HL-60 (cell line): Measurements from ENCODE around the gene ANO10.
"Not testable (repeated sequence)": the region's sequence is repeated elsewhere in the genome, so short reads cannot be mapped to it uniquely, and the experiment has no call there.

Experiments used
- DNase-seq, 2 experiments: peaks; one replicate each; pipeline ENCODE4 v3.0.0-alpha.2; 2010 to 2020; ENCODE audit warnings: low read depth in 1 of 2, low spot score in 1 of 2
- H3K27ac ChIP-seq: fragments of 250-450 bp; sonication (Bioruptor Pico); replicated peaks from 2 replicates; pipeline ENCODE4 v1.5.1; 2020; ENCODE audit warnings: mild to moderate bottlenecking, moderate library complexity
- H3K27me3 ChIP-seq: fragments of 250-450 bp; sonication (Bioruptor Pico); 2 replicates; pipeline ENCODE4 v1.5.1; 2021; ENCODE audit warnings: mild to moderate bottlenecking, moderate library complexity; ENCODE audit not compliant: insufficient read depth, poor library complexity, severe bottlenecking
- H3K4me3 ChIP-seq: replicated peaks from 2 replicates; pipeline ENCODE4 v1.5.1; 2011; ENCODE audit warnings: mild to moderate bottlenecking, control low read depth, low read length; ENCODE audit not compliant: insufficient read depth
- CTCF ChIP-seq: IDR thresholded peaks from one replicate; pipeline ENCODE4 v1.5.1; 2011; ENCODE audit warnings: low read length, control low read depth, inconsistent platforms; ENCODE audit not compliant: insufficient read depth
- GABPA ChIP-seq: IDR thresholded peaks from 2 replicates; pipeline ENCODE4 v1.6.1; 2012; ENCODE audit warnings: low read depth
- POLR2AphosphoS5 ChIP-seq: IDR thresholded peaks from 2 replicates; pipeline ENCODE4 v1.6.1; 2012; ENCODE audit warnings: low read depth
- SPI1 ChIP-seq: IDR thresholded peaks from 2 replicates; pipeline ENCODE4 v1.6.1; 2012; ENCODE audit warnings: low read depth, mild to moderate bottlenecking, borderline replicate concordance
- TF ChIP-seq, protein P1 (sequence below): IDR thresholded peaks from 2 replicates; pipeline ENCODE4 v1.6.1; 2012; ENCODE audit warnings: low read depth; ENCODE audit not compliant: insufficient replicate concordance

ANO10 gene

DNA sequence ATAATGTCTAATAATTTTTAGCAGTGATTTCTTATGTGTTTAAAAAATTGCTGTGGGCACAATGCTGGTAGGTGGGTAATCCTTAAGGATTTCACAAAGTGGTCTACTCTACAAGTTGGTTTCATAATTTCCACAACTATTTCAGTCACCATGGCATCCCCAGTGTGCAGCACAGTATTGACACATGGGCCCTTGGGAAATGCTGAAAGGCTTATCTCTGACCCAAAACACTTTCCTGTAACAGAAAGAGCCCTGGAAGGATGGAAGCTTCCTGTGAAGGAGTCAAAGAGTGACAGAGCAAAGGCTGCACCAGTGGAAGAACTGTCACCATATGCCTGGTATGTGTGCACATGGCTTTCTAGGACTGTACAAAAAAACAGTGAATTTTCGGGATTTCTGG, 153.7 kb downstream of the ANO10 start:
- Histone ChIP-seq H3K27me3 (peaks cover 2% of the 10 kb centered on the region), H3K27ac (no peak overlapping the region), H3K4me3 (no peak overlapping the region)
- DNase-seq, result no peak
- TF ChIP-seq GABPA, result no peak

- Histone ChIP-seq H3K27ac (no peak overlapping the region), H3K4me3 (no peak overlapping the region), H3K27me3 (no peaks in the 10 kb centered on the region)
- TF ChIP-seq POLR2AphosphoS5 (no peak), CTCF (no peak), GABPA (no peak), SPI1 (no peak)
- TF ChIP-seq, protein P1, sequence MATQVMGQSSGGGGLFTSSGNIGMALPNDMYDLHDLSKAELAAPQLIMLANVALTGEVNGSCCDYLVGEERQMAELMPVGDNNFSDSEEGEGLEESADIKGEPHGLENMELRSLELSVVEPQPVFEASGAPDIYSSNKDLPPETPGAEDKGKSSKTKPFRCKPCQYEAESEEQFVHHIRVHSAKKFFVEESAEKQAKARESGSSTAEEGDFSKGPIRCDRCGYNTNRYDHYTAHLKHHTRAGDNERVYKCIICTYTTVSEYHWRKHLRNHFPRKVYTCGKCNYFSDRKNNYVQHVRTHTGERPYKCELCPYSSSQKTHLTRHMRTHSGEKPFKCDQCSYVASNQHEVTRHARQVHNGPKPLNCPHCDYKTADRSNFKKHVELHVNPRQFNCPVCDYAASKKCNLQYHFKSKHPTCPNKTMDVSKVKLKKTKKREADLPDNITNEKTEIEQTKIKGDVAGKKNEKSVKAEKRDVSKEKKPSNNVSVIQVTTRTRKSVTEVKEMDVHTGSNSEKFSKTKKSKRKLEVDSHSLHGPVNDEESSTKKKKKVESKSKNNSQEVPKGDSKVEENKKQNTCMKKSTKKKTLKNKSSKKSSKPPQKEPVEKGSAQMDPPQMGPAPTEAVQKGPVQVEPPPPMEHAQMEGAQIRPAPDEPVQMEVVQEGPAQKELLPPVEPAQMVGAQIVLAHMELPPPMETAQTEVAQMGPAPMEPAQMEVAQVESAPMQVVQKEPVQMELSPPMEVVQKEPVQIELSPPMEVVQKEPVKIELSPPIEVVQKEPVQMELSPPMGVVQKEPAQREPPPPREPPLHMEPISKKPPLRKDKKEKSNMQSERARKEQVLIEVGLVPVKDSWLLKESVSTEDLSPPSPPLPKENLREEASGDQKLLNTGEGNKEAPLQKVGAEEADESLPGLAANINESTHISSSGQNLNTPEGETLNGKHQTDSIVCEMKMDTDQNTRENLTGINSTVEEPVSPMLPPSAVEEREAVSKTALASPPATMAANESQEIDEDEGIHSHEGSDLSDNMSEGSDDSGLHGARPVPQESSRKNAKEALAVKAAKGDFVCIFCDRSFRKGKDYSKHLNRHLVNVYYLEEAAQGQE, result no peak
- no peak for DNase-seq
Observed at GRCh38 chr3:43465109-43465508, 156.7 kb downstream of the ANO10 start.

- not testable (repeated sequence) for H3K4me3 ChIP-seq, H3K27me3 ChIP-seq, H3K27ac ChIP-seq, DNase-seq
Observed at GRCh38 chr3:43462566-43462965, 159.2 kb downstream of the ANO10 start.

DNA sequence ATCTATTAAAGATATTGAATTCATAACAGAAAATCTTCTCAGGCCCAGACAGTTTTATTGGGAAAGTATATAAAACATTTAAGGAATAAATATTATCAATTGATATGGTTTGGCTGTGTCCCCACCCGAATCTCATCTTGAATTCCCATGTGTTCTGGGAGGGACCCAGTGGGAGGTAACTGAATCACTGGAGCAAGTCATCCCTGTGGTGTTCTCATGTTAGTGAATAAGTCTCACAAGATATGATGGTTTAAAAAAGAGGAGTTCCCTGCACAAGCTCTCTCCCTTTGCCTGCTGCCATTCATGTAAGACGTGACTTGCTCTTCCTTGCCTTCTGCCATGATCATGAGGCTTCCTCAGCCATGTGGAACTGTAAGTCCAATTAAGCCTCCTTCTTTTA, 160.5 kb downstream of the ANO10 start:
- no peak for DNase-seq
- no peak overlapping the region for H3K4me3 ChIP-seq
- TF ChIP-seq, protein P1, result no peak
- TF ChIP-seq POLR2AphosphoS5 (no peak), GABPA (no peak), SPI1 (no peak), CTCF (no peak)
- H3K27me3 ChIP-seq, result no peaks in the 10 kb centered on the region
- H3K27ac ChIP-seq, result no peak overlapping the region

GRCh38 chr3:43457038-43457437, 164.8 kb downstream of the ANO10 start:
- H3K27me3 ChIP-seq, H3K4me3 ChIP-seq, DNase-seq, H3K27ac ChIP-seq: not testable (repeated sequence)
